Measurements from ENCODE around the gene SPOCK1.

SPOCK1 gene

DNA sequence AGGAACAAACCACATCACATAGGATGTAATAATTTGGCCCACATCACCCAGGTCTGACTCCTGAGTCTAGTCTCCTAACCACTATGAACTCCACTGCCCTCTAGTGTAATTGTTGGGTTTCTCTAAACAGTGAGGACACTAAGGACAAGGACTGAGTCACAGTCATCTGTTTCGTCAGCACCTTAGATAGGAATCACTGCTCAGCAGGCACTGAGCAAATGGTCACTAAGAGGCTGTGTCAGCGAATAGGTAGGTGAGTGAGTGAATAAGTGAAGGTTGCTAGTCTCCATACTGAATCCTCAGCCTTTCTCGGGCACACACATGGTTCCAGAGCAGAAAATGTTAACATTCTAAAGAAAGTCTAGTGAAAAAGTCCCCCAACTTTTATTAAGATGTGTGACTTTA lies 278.6 kb downstream of the SPOCK1 start:
- no peak for DNase-seq (ENCODE audit: low spot score)

DNA sequence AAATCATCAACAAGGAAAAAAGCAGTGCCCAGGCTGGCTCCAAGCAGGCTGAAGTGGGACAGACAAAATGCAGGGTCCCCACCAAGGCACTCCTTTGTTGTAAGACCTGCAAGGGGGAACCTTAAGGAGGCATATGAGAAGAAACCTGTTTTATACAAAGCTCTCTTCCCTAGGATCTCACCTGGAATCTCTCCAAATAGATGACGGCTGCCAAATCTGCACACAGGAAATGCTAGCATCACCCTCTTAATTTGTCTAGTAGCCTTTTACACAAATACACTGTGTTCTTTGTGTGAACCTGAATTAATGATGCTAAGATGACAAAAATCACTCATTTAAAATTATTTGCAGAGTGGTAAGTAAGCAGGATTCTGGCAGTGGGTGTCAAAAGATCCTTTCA lies 280.2 kb downstream of the SPOCK1 start:
- DNase-seq (ENCODE audit: low spot score), result no peak

DNA sequence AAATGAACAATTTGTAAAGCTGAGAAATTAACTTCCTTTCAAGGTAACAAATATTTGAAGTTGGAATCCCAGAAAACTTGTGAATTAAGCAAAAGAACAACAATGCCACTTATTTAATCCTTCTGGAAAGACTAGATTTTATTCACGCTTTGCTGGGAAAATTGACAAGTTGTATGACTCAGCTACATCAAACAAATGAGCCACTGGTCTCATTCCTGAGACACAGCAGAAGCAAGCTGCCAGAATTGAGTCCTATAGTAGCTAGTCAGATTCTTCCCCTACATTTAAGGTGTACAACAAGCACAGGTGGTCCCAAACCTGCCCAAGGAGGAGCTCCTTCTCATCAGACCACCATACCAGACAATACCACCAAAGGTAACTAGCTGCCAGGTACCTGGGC lies 280.7 kb downstream of the SPOCK1 start:
- no peak for DNase-seq (ENCODE audit: low spot score)

DNA sequence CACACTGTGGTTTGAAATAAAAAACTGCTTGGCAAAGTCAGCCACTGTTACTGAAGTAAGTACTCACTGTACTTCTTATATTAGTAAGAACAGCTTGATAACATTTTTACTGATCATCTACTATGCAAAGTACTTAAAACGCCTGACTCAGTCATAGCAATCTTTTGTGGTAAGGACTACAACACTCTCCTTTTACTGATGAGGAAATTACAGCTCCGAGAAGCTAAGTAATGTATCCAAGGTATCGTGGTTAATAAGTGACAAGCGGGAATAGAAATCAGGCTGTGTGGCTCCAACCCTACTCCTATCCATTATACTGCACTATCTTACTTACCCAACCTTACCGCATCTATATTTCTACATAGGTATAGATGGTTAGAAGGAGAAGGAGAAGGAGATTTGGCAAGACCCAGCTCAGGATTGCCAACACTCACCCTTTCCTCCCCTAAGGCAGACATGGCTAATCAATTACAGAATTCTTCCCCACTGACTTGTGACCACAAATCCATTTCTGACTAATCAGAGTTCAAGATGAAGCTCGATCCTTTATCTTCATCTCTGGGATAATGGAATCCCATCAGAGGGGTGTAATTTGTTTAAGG lies 281.4 kb downstream of the SPOCK1 start:
- DNase-seq (ENCODE audit: low spot score), result no peak

DNA sequence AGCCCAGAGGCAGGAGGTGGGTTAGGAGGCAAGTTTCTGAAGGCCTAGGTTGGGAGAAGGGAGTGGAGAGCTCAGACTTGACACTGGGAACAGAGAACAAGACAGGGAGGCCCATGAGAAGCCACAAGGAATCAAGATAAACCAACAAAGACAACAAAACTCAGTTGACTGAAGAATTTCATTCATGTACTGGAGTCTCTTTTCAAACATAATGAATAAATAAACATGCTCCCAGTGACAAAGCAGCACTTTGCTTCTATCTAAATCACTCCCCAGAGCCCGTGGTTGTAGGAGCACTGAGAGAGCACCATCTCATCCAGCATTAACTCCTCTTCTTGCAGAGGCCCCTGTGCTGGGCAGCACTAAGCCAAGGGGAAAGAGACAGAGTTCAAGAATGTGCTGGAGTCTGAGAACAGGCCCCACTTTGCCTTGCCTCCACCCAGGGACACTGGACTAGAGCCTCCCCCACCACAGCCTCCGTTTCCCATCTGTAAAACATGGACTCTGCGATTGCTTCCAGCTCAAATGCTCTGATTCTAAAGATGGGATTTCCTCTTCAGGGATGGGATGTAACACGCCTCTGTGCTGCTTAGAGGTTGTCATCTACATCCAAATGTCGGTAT lies 282.0 kb downstream of the SPOCK1 start:
- no peak for DNase-seq (ENCODE audit: low spot score)

DNA sequence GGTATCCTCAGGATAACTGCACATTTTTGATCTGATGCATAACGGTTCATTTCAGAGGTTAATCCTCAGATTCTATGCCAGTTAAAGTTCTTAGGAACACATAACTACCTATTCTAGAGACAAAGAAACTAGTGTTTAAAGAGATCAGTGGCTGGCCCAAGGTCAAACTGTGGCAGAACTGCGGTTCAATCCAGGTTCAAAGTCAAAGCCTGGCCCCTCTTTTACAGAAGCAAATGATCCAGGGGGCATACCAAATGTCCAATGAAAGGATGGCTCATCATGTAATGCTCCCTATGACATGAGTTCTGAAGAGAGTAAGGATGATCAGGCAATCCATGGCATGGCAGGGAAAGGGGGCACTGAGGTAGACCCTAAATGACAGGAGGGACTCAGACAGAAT lies 283.3 kb downstream of the SPOCK1 start:
- DNase-seq (ENCODE audit: low spot score), result no peak

DNA sequence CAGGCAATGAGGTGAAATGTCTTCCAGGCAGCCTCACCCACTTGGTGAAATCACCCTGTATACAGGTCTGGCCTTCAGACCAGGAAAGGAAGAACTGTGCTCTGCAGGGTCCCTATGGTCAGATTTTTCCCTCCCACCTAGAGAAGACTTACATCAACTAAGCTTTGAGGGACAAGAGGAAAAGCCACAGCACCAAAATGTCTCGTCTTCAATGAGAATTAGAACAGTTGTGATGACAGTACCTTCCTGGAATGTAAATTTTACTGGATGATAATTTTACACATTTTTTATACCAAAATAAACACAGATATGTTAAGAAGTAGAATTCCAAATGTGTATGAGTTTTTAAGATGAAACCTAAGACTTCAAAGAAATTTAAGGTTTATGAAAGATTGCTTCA lies 283.9 kb downstream of the SPOCK1 start:
- no peak for DNase-seq (ENCODE audit: low spot score)

DNA sequence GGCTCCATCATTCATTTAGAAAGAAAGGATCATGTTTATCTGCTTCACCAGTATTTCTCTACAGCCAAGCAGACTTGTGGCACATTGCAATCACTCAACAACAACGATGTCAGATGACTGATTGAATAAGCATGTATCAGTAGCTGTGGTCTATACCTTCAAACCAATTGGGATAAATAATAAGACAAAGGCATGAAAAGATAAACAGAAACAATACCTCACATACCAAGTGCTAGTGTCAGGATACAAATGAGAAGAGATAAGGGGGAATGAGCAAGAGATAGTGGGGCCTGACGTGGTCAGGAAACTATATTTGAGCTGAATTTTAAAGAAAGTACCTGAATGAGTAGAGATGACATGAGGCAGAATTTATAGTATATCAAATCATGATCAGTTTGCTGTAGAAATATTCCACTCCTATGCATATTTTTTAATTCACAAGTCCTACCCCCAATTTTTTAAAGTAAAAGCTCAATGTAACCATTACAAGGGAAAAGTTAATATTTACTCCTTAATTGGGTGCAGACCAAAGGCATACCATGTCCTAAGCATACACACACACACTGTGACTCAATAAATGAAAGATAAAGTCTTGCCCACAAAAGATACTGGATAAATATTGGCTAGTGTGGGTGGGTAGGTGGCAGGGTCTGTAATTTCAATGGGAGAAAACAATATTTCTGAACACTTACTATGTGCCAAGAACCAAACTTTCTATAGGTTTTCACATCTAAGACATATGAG lies 284.5 kb downstream of the SPOCK1 start:
- DNase-seq (ENCODE audit: low spot score), result no peak

DNA sequence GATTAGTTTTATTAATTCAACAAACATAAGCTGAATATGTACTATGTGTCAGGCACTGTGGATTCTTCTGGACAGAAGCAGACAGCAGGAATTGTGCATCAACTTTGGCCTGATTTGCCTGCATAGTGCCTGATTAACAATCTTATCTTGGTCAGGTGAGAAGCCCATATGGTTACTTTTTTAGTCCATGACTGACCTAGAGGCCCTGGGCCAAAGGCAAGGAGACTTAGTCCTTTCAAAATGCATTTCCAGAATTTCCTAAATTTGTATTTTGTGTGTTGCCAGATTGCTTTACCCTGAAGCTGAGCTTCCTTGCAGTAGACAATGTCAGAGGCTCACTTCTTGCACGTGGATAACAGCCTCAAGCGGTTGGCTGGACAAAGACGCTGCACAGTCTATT lies 286.7 kb downstream of the SPOCK1 start:
- no peak for DNase-seq (ENCODE audit: low spot score)

DNA sequence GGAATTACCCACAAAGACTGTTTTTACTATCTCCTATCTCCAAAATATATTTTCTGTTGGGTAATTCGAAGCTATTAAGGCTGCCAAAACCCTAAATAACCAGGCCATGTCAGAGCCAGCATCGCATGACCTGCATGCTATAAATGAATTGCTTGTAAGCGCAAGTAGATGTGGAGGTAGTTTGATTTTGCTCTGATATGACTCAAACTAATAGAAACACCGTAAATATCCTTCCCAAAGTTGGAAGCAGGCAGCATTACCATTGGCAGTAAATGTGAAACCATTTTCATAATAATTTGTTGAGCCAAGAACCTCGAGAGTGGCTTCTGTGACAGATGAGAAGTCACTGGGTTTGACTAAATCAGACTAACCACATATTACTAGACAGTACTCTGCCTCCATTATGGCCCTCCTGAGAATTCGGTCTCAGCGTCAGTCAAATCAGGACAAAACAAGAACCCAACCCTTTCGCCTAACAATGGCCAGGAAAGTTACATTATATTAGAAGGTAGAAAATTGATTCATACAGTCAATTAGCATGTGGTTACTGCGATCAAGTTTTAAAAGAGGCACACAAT lies 289.8 kb downstream of the SPOCK1 start:
- DNase-seq (ENCODE audit: low spot score), result no peak

DNA sequence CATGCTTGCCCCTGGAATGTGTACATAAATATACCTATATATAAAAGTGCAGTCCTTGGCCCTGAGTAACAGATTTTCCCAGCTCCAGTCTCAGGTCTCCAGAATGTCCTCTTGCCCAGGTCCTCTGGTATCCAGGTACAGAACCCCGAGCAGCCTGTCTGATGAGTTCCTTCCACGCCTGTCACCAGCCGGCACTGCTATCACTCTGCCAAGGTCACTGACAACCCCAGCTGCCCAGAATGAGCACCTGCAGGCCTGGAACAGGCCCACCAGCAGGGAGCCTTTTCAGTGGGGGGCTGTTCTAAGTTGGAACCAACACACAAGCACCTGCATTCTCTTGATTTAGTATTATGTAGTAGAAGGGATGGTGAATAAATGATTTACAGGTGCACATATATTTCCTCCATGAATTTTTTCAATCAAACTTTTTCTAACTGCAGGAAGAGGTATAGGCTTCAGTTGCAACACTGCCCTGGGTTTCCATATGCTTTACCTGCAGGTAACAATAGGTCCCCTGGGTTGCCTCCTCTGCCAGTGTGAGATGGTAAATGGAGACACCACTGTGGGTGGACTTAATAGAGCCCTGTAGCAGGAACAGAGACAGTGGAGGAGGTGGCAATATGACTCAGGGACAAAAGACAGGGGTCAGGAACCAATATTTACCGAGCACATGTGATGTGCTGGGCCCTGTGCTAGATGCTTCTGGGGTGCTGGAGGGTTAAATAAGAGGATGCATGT lies 291.9 kb downstream of the SPOCK1 start:
- no peak for DNase-seq (ENCODE audit: low spot score)

DNA sequence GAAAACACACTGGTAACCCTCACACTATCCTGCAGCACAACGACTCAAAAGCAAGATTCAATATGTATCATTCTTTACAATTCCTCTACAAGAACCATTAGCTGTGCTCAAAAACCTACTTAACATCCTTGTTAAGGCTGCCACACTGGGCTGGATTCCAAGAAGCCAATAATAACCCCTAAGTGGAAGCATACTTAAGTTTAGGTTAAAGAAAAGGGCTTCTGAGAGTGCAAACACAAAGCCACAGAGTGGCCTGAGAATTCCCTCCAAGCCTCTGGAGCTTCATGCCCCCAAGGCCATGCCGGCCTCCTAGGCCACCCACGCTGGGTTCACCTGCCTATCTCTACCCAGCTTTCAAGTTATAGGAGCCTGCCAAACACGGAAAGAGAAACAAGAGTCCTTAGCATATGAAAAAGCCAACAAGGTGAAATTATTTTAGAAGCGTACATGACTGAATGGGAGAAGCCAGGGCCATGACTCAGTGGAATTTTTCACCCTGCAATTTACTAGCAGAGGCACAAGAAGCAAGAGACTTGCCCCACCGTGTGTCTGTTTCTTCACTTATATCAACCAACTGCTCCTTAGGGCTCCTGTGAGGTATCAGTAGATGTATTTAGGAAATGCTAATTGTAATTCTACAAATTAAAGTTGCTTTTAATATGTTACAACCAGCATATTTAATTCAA lies 293.0 kb downstream of the SPOCK1 start:
- no peak for DNase-seq (ENCODE audit: low spot score)

DNA sequence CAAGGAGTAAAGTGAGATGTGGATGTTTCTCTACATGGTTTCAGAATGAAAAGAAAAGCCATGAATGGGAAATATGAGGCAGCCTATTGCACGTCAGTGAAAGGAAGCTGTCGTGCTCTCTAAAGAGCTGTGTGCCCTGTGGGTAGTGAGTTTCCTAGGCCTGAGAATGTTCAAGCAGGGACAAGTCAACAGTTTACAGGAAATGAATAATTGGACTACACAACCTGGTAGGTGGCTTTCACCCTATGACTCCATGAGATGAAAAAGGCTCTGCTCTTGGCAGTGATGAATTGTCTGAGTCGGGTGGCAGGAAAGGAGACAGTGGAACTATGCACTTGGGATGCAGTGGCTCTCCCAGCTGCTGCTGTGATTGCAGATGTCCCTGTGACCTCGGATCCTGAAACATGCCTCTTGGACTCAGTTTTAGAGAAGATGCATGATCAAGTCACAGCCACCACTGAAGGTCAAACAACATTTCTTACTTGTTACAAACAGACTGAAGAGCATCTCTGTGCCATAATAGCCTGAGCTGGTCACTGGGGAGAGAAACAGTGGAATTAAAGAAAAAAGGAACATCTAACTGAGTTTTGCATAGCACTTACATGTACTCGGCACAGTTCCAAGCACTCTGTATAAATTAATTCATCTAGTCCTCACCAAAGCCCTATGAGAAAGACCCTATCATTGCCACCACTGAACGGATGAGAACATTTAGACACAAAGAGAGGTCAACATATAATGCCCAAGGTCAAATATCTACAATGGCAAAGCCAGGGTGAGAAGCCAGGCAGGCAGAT lies 293.7 kb downstream of the SPOCK1 start:
- no peak for DNase-seq (ENCODE audit: low spot score)

DNA sequence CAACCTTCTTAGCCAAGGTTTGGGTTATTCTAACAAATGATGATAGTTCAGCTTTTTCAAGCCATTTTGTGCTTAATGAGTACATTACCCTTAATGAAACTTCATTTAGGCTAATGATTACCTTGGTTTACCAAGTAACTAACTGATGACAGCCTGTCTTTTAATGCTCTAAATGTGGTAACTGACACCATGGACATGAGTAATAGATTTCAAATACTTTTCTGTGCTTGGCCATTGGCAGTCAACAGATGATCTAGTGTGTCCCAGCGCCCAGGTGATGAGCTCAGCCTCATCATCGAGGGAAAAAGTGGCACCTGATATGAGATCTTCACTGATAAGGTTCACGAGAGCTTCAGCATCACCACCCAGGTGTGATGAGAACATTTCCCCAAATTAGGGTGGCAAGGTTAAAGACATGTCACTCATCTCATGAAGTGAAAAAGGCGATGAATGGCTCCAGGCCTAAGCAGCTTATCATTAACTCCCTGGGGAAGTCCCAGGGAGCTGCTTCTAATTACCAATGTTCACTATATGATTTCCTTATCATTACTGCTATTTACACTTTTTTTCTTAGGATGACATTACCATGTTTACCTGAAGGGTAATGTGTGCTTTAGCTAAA lies 296.0 kb downstream of the SPOCK1 start:
- no peak for DNase-seq (ENCODE audit: low spot score)

DNA sequence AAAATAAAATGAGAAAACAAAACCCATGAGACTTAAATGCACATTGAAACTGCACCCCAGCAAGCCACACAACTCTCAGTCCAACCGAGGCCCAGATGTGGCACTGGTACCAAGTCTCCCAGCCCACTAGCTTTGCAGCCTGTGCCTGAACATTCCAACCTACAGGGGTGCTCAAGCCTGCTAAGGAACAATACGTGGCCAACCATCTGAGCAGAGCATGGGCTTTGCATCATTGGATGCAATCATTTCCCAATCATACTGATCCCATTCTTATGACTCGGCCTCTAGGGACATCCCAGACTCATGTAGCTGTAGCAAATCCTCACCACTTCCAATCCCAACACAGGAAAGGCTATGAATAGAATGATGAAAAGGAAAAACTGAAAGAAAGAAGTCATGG lies 297.2 kb downstream of the SPOCK1 start:
- no peak for DNase-seq (ENCODE audit: low spot score)

DNA sequence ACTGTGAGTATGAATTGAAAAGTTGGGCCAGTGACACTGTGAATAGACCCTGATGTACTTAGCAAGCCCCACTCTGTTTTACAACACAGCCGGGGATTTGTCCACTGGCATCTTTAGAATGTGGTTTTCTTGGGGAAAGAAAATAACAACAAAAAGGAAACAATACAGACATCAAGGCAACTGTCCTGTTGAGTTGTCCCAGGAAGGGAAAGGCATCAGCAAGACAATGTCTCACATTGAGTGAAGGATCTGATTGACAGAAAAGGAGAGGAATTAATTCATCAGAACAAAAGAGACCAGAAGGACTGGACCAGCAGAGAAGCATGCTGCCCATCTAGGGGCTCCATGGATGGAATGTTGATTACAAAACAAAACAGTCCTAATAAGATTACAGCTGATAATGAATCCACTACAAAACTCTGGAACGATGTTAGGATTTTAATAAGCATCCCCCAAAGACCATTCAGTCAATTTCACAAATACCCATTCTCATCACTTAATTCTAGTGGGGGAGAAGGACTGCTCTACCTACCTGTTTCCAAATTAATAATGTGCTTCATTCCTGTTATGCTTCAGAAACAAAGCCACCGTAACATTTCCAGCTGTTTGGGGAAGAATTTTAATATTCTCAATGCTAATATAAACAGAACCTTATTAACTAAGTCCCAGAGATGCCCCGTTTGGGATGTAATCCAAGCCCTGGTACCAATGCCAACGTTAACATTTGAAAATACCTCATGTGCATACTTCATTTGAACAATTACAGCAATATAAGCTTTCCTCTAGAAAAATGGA lies 298.0 kb downstream of the SPOCK1 start:
- no peak for DNase-seq (ENCODE audit: low spot score)

DNA sequence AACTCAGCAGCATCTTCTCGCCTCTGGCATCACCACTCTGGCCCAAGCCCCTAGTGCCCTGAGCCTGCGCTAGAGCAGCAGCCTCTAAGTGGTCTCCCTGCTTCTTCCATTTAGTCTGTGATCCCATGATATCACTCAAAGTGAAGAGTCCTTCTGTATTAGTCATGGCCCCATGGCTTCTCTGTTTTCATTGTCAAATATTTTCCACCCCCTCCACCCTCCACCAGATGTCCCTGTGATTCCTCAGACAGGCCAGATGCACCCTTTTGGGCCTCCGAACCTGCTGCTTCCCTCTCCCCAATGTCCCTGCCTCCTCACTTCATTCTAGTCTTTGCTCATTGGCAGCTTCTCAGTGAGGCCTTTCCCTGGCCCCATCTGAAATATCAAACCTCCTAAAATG lies 299.2 kb downstream of the SPOCK1 start:
- DNase-seq (ENCODE audit: low spot score), result no peak

DNA sequence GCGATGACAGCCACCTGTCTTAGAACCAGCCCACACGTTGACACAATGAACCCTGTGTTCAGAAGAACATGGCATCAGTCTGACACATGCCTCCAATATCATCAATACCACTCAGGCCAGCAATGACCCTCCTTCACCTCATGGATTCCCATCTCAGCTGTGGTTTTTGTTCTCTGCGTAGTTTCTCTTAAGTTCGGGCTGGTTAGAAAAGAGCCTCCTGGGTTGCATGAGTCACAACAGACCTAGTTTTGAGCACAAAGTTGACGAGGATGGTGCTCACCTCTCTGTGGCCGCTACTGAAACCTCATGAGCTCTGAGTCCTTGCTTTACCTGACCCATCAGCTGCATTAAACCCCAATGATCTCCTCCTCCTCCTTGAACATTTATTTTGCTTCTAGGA lies 299.9 kb downstream of the SPOCK1 start:
- DNase-seq (ENCODE audit: low spot score), result no peak

DNA sequence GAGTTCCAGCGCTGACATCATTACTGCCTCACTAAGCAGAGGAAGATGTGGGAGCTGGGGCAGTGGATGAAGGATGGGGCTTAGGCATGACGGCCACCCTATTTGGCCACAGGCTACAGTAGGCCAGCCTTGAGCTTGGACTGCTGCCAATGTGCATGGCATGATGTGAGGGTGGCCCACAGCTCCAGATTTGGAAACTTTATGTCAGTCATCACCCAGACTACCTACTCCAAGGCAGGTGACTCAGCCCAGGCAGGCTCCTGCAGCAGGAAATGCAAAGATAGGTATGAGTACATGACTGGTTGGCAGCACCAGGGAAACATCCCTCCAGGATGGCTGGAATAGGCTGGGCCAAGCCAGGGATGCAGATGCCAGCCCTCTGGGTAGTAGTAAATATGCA lies 303.6 kb downstream of the SPOCK1 start:
- DNase-seq (ENCODE audit: low spot score), result no peak

DNA sequence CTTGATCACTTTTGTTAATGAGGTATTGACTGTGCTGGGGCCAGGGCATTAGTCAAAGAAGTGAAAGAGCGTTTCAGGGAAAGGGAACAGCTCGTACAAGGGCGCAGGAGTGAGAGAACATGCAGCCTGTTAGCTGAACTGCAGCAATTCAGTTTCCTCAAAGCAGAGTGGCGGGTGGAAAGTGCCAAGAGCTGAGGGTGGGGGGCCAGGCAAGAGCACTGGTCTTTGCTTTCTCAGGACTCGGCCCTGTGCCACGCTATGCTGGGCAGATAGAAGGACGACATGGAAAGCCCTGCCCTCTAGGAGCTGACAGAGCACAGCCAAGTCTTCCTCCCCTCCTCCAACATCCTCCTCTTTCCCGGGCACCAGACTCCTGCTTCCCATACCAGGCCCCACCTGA lies 304.8 kb downstream of the SPOCK1 start:
- no peak for DNase-seq (ENCODE audit: low spot score)
